PC-3 (cell line): ENCODE results near the gene LCE1E.

Experiments used
- CTCF ChIP-seq: fragments of 300-600 bp; sonication (generic); conservative IDR thresholded peaks from 2 replicates; pipeline ENCODE4 v1.5.1; 2017; ENCODE audit warnings: antibody characterized with exemption, low read depth, mild to moderate bottlenecking, low read length
- EZH2 ChIP-seq: fragments of 300-600 bp; sonication (generic); IDR thresholded peaks from one replicate; pipeline ENCODE4 v1.6.1; 2017; ENCODE audit warnings: antibody characterized with exemption, mild to moderate bottlenecking, low read length; ENCODE audit not compliant: unreplicated experiment
- EZH2phosphoT487 ChIP-seq: fragments of 300-600 bp; sonication (generic); IDR thresholded peaks from 2 replicates; pipeline ENCODE4 v1.6.1; 2018; ENCODE audit warnings: mild to moderate bottlenecking, antibody characterized with exemption, low read length, borderline replicate concordance

GRCh38 chr1:152811671-152812070 is 25.6 kb downstream of the LCE1E start, which contains the start of gene LCE1B:
- no peak for TF ChIP-seq CTCF
- no peak for TF ChIP-seq EZH2
- no peak for TF ChIP-seq EZH2phosphoT487
